Right ventricle myocardium superior (tissue), 1 donor: ENCODE data around the gene ROBO1. TPM values are rescaled to one million over a fixed set of nuclear protein-coding genes. Genes with fewer than 3 reads are reported as not detected.

Experiments used
- ATAC-seq: fragments of 200-7000 bp; cut with Tn5 transposase; one replicate; pipeline ENCODE4 v1.9.1; 2020; ENCODE audit warnings: mild to moderate bottlenecking; ENCODE audit not compliant: poor library complexity
- DNase-seq: peaks from one replicate; pipeline ENCODE4 v3.0.0-alpha.2; 2020
- intact Hi-C: fragments of 100-400 bp; cut with DNase I; formaldehyde crosslinking; loops from one replicate; pipeline ENCODE4 v1.11.2; 2022
- total RNA-seq: library from RNA; stranded (reverse); fragmentation: NEBNext Ultra II Directional; extraction: Animal tissue kit (Norgen Biotek cat#: 25700); gene quantifications from one replicate; pipeline ENCODE4 v1.2.1, GENCODE V29; 2021
- donor health status: DM: no; HTN: yes; CAD: no; lungs with severe emphysema.

ROBO1 gene
- total RNA-seq, 1 donor from 2014 or later, result 6.7 TPM

DNA sequence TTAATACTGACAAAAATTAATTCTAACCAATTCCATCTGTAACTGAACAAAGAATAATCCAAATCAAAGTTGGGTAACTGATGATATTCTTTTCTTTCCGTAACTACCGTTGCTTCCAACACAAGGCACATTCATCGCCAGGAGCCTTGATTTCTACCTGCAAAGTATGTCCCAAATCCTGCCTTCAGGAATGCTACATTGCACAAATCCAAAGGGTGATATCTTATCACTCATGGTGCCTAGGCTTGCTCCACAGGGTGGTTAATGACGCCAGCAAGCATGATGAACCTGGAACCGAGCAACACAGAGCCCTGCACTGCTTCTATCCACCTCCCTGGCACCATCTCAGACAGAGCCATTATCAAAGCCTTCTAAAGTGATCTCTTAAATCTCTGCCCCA, 772.7 kb downstream of the ROBO1 start:
- intact Hi-C loops, result no loop called here
- DNase-seq (no peak), ATAC-seq (no peak)

DNA sequence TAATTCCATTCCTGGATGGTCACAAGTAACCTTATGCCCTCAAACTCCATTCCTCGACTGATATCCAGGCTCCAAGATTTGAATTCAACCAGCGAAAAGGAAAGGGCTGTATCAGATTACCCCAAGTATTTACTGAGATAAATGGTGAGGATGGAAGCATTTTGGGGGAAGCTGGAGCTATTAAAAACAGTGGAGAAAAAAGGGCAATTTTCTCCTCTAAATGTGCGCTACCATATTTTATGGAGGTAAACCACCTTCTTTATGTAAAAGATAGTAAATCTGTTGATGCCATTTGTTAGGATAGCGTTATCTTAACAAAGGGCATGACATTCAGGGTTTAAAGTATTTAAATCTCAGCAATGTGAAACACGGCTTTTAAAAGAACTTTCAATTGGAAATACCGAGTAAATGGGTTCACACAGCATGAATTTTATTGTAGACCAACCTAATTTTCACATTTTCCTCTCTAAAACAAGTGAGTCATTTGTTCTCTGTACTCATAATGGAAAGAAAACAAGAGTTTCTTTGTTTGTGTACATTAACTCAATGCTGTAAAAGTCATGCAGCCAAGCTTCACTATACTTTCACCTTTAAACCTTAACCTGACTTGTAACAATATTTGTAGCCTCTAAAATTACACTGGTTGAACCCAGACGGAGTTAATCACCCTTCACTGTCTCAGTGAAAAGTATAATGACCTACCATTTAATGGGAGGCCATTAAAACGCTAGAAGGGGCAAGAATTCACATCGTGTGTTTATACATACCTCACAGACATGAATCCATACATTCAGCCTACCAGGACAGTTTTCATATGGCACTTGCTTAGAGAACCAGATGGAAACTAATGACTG, 773.4 kb downstream of the ROBO1 start:
- intact Hi-C loops, result no loop called here
- DNase-seq (no peak), ATAC-seq (no peak)

DNA sequence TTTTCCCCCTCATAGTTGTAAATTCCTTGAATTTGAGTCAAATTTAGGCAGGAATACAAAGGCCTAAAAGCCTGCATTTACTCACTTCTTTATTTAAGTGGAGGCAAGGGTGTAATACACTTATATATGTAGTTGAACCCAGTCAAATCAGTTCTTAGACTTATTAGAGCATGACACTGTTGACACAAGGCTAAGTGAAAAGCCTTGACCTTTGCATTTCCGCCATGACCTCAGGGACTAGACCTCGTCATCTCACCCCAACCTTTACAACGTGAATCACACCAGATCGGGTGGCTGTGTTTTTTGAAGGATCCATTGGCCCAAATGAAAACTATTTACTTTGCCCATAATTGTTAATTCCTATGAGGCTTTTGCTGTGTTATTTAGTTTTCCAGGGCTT, 774.4 kb downstream of the ROBO1 start:
- intact Hi-C loops, result no loop called here
- no peak for DNase-seq
- ATAC-seq, result no peak

DNA sequence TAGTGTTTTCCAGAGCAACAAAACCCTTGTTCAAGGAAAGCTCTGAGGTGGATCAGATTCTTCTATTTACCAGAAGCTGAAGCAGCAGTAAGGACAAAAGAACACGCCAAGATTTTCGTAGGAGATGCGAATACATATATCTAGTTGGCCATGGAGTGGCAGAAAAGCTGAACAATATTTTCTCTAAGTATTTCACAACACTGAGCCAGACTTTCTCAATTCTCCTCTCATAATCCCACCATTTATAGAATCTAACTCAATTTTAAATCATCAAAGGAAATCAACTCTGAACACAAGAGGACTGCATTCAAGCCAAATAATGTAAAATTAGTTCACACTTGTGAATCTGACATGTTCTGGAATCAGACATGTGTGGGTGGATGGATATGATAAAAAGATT, 775.0 kb downstream of the ROBO1 start:
- intact Hi-C loops, result no loop called here
- ATAC-seq (no peak), DNase-seq (no peak)

DNA sequence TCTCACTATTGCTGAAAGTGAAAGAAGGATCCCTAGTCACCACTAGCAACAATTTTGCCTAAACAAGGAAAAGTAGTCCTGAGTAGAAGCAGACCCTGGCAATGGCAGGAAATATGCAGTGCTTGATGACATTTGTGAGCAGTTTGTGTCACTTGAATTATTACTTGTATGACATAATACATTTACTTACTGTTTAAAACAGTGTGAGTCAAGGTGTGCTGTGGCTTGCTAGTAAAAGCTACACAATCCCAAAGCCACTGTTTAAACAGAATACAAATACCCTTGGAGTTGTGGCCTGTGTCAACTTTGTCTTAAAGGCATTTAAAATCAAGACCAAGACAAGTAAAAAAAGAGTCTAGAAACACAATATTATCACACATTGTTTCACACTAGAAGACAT, 775.4 kb downstream of the ROBO1 start:
- ATAC-seq (no peak), DNase-seq (no peak)
- intact Hi-C loops, result no loop called here

DNA sequence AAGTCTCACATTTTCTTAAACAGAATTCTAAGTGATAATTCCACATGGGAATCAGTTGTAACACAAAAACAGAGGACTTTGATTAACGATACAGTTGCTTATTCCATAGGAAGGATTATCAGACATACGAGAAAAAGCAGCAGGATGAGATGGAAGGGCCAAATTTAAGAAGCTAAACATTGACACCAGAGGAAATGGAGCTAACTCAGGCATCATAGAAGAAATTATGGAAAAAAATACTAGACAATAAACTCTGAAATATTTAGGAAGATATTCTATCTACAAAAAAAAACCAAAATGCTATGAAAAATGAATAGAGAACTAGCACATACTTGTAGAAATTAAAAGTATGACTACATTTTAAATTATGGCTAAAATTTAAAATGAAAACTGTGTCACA, 776.1 kb downstream of the ROBO1 start:
- no peak for ATAC-seq
- no peak for DNase-seq
- intact Hi-C loops, result no loop called here

DNA sequence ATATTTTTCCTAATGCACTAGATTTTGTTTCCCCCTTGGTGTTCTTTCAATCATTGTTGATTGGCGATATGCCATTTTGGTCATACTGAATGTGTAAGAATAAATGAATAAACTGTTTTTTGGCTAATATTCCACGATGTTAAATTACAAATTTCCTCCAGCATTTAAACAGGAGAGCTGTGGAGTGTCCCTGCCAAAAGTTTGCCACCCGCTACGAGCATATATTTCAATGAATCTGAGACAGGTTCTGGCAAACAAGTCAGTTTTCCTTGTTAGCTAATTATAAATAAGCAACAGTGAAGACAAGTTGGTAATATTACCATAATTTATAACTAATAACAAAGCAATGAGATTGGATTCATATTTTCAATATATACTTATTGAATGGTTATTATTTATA, 777.6 kb downstream of the ROBO1 start:
- ATAC-seq (no peak), DNase-seq (no peak)
- intact Hi-C loops, result no loop called here

DNA sequence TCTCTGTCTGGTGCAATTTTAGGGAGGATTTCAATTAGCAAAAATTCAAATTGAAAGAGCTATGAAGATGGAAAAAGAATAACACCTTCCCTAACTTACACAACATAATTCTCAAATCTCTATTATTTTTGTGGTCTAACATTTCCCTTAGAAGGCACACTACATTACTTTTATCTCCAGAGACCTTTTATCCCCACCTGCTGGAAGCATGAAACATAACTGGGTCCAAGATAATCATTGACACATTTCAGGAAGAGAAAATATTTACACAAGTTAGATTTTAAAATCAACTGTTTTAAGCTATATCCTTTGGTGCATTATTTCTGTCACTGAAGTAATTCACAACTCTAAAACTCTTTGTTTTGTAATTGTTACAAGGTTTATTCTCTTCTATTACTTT, 779.5 kb downstream of the ROBO1 start:
- intact Hi-C loops, result no loop called here
- ATAC-seq (no peak), DNase-seq (no peak)

DNA sequence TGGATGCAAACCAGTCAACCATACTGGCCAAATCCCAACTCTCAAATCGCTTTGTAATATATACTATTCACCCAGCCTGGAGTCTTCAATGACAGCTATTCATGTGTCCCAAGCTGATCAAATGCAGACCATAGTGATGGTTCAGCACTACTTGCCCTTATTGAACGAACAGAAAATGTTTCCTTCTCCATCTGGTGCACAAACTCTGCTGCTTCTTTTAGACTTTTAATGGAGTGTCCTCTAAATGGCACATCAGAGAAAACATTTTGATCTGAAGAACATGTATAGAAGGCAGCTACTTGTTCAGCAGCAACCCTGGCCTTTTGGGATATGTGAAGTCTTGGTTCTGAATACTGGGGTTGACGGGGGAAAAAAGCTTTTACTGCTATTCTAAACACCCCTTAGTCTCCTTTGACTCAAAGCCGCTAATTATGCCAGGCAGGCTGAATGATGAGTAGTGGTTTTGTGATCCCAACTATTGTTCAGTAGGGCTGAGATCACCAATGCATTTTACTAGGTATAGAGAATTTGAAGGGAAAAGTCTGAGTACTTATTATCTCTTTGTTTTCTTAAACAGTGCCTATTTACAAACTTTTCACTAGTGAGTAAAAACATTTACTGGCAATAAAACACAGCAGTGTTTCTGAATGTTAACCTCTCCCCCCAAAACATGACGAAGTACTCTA, 781.2 kb downstream of the ROBO1 start:
- ATAC-seq, result no peak
- intact Hi-C loops, result no loop called here
- no peak for DNase-seq

DNA sequence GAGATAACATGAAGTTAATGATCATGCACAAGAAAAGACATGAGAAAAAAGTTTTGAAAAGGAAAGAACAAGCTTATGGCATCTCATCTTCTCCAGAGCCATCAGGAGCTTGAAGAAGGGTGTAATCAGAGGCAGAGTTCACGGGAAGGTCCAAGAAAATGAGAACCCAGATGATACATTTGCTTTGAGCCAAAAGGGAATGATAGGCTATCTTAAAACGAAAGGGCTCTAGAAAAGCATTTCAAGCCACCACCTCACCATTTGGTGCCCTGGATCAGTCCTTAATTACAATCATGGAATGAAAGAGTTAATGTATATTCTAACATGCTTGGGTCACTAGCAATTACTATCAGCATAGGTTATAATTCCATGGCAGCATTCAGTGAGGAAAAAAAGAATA, 781.8 kb downstream of the ROBO1 start:
- no peak for ATAC-seq
- intact Hi-C loops, result no loop called here
- DNase-seq, result no peak

DNA sequence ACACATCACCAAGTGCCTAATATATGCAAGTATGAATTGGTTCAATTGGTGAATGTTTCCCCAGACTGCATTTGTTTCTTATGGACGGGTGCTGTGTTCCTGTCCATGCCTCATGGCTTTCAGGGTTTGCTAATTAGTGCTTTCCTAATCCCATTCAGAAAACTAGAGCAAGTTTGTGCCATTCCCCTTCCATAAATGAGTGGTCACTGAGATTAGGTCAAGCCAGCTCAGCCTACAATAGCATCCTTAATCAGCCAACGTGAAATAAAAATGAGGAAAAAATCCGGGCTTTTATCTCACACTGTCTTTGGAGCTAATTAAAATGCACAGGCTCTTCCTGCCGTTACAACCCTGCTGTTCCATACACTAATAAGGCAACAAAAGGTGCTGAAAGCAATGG, 788.8 kb downstream of the ROBO1 start:
- DNase-seq, result no peak
- intact Hi-C loops, result no loop called here
- ATAC-seq, result no peak

DNA sequence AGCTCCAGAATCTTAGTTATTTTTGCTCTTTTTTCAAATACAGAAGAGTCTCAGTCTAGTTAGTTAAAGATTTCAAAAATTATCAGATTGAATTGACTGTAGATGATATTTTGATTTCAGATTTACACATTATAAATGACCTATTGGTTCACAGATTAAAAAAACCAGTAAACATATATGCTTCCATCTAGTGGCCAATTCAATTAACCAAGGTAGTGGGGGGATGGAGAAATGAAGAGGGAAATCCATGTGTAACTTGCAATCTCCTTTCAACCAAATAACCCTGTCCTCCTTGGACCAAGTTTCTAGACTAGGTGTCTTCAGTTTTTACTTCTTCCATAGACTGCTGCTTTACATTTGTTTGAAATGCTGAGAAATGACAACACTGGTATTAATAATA, 789.8 kb downstream of the ROBO1 start:
- DNase-seq, result no peak
- no peak for ATAC-seq
- intact Hi-C loops, result no loop called here

DNA sequence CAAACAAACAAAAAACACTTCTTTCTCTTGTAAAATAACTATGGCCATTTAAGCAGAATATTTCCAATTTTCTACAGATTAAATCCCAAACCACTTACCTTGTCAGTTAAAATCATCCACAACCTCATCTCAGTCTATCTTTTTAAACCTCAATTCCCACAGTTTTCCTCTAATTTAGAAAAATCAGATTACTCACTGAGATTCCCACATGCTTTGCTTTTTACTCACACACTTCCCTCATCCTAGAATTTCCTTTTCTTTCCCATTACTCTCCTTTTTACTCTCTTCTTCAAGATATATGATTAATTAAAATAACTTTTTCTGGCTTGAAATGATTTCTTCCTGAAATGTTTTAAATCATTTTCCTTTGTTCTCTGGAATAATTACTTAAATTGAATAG, 790.7 kb downstream of the ROBO1 start:
- ATAC-seq, result no peak

DNA sequence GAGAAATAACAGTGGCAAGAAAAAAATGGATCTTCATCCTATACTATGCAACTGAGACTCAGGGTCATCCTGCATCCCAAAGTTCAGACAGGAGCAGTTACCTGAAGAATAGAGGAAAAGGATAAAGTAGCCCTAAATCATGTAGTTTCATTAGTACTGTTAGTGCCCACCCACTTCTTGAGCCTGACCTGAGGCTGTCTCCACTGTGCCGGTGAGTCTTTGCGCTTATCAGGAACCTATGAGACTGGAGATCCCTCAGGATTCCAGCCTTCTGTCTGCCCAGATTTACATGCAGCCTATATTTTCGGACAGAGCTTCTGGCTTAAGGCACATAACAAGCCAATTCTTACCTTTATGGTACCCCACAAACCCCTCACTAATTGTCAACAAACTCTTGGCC, 791.6 kb downstream of the ROBO1 start:
- DNase-seq (no peak), ATAC-seq (no peak)
- intact Hi-C loops, result no loop called here

More for the DNA sequence above, 790.7 kb downstream of the ROBO1 start:
- no peak for DNase-seq
- intact Hi-C loops, result no loop called here

DNA sequence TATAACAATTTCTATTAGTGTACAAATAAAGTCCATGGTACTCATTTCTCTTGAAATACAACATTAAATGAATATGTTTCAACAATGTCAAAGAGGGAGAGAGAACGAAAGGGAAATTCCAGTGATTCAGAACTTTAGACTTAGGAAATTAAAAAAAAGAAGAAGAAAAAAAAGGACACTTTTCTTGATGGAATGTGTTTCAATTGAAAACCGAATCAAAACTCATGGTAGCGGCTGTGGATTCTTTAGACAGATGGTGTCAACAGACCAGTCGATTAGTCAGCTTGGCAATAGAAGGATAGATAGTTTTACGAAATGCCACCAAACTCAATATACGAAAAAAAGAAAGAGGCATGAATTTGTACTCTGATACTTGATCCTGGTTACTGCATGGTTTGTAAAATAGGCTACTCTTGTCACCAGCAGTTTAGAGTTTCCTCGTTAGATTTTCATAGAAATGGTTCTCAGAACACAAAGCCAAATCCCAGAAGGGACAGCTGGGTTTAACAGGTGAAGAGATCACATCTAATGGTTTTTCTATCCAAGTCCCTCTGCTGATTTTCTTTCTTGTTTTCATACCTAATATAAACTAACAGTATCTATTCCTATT, 793.5 kb downstream of the ROBO1 start:
- ATAC-seq (no peak), DNase-seq (no peak)
- intact Hi-C loops, result no loop called here

DNA sequence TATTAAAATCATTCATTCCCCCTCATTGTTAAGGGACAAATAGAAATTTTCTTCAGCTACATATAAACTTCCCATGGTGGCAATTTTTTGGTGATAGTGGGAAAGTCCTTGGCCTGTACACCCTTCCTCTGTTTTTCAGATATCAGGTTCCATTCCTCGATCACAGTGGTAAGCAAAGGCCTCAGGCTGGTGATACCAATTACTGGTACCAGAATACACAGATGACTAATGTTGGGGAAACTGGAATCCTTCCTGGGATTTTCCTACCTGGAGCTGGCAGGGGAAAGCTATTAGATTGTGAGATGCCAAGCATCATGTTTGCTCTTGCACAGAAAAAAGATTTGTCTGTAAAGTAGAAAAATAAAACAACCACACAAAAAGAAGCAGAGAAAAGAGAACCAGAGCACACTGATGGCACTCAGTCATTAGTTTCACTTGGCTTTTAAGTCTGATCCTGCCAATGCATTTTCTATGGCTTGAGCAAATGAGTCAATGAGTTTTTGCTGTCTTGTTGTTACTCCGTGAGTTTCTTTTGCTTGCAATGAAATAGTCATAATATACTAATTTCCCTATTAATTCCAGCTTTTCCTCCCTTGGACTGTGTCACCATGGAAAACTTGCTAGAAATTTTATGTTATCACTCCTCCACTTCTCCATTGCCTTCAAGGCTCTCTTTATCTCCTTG, 795.0 kb downstream of the ROBO1 start:
- no peak for ATAC-seq
- DNase-seq, result no peak
- intact Hi-C loops, result no loop called here

DNA sequence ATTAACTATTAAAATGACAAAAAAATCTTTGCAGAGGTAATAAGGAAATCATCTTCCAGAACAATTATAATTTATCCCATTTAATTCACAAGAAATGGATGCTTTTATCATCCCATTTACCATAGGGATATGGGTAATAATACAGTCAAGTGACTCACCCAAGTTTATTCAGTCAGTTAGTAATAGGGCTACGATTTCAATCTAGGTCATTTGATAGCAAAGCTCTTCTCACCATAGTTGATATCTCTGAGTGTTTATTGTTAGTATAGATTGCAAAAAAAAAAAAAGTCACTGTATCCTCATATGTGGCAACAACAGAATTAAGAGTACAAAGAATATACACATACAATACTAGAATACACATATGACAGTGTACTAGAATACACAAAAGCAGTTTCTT, 797.1 kb downstream of the ROBO1 start:
- intact Hi-C loops, result no loop called here

DNA sequence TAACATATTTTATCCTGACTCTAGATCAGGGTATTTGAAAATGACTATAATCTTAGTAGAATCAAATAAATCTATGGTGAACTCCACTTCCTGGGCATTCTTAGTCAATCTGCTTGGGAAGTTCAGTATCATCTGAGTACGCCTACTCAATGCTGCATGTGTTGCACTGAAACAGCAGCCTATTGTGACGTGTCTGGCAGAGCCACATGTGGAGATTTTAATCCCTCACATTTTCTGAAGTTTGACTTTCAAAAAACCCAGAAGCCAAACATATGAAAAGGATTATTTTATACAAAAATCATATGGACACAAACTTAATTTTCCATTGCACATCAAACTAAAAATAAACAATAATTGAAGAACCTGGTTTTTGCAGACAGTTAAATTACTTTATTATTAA, 798.3 kb downstream of the ROBO1 start:
- no peak for DNase-seq
- ATAC-seq, result peak; percentile 55
- intact Hi-C loops, result no loop called here

More for the DNA sequence above, 797.1 kb downstream of the ROBO1 start:
- DNase-seq (no peak), ATAC-seq (no peak)

DNA sequence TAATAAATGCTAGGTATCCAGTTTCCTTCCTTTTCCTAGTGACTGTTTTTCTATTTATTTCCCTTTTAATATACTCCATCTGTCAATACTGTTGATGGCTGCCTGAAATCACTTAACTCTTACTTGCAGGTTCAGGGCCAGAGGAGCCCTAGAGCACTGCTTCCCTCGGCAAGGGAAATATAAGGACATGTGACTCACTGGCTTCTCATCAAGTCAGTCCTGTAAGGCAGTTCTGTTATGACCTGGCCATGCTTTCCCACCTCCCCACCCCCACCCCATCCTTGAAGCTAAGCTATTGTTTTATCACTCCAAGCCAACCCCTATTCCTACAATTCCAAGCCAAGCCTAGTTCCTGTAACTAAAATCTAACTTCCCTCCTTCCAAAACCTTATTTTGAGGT, 800.7 kb downstream of the ROBO1 start:
- ATAC-seq, result no peak
- intact Hi-C loops, result no loop called here
- no peak for DNase-seq

DNA sequence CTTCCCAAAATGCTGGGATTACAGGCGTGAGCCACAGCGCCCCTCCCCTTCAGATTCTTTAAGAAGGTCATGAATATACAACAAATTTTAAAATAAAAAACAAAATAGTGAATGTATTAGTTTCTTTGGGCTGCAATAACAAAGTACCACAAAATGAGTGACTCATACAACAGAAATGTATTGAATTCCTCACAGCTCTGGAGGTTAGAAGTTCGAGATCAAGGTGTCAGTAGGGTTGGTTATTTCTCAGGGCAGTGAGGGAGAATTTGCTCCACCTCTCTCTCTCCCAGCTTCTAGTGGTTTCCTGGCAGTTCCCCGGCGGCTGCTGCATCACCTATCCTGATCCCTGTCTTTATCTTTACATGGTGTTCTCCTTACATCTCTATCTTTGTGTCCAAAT, 804.0 kb downstream of the ROBO1 start:
- intact Hi-C loops, result no loop called here
- ATAC-seq (no peak), DNase-seq (no peak)
